8988T (cell line): ENCODE measurements around the gene SUFU.
"Not testable (repeated sequence)": the region's sequence is repeated elsewhere in the genome, so short reads cannot be mapped to it uniquely, and the experiment has no call there.

Experiments
- DNase-seq: peaks from one replicate; pipeline ENCODE4 v3.0.0; 2011

SUFU gene

DNA sequence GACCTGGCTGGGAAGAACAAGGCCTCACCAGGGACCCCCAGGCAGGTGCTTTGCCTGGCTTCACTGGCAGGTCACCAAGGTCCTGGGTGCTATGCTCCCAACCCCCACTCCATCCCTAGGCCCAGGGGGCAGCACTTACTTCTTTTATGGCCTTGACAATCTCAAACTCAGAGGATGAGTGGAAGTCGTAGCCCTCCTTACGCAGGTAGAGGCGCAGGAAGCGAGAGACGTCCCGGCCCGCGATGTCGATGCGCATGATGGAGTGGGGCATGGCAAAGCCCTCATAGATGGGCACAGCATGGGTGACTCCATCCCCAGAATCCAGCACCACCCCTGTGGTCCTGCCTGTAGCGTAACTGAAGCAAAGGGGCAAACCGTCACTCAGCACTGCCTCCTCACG lies 19.8 kb upstream of the SUFU start:
- DNase-seq, result no peak

DNA sequence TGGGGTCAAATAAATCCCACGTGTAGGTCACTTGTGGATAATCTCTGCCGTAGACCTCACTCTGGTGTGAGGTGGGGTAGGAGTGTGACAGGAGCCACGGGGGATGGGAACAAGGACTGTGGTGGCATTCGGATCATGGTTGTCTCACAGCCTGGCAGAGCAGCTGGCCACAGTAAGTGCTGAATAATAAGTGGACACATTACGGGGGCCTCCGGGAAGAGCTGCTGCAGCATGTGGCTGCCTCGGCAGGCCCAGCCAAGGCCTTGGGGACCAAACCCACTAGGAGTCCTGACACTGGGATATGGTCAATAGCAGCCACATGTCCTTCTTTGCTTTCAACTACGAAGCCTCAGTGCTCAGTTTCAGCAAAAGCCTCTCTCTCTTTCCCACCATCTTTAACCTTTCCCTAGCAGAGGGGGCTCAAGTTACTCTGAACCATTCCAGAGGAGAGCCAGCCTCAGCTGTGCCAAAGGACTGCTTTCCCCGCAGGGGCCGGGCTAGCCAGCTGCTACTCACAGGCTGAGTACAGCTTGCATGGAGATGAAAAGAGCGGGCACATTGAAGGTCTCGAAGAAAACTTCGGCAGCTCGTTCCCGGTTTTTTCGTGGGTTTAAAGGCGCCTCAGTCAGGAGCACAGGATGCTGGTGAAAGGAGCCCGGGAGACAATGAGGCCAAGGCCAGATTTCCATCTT lies 18.5 kb upstream of the SUFU start:
- no peak for DNase-seq

DNA sequence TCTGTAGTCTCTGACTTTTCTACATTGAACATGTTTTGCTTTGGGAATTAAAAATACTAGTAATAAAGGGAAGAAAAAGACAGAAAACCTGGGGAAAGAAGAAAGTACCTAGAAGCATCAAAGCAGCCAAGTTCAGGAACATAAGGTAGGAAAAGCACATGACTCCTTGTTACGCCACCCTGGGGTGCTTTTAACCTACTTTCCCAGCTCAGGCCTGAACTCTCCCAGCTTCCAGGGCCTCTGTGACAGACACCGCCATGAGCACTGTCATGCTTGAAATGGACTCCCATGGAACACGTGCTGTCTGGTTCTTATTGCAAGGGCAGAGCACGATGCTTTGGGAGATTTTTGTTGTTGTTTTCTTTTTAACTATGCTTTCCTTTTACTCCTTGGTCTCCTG lies 12.6 kb upstream of the SUFU start:
- DNase-seq, result no peak

DNA sequence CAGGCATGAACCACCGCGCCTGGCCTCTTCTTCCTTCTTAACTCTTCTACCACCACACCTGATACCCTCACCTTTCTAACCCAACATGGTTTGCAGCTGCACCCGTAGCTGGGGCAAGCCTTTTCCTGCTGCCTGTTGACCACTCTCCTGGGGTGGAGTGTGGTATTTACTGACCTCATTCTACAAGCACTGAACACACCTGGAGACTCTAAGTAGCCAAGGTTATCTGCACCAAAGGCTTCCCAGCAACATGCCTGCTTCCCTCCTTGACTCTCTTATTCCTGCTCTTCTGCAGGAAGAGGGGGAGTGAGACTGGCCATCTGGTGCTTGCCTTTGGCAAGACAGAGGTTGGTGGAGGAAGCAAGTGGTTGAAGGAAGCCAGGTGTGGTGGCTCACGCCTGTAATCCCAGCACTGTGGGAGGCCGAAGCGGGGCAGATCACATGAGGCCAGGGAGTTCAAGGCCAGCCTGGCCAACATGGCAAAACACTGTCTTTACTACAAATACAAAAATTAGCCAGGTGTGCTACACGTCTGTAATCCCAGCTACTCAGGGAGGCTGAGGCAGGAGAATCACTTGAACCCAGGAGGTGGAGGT lies 11.3 kb upstream of the SUFU start:
- DNase-seq, result no peak

DNA sequence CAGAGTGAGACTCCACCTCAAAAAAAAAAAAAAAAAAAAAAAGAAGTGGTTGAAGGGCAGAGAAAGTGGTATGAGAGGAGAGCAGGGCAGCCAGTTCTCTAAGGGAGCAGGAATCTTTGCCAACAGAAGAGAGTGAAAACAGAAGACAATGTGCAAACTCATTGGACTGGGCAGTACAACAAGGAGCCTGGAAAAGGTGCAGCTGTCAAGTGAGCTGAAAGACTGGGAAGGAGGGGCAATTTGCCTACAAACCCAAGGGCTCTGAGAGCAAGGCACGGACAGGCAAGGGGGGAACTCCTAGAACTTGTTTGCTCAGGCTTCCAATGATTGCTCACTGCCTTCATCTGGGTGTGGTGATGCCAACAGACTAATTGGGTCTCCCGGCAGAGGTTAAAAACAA lies 10.8 kb upstream of the SUFU start:
- no peak for DNase-seq

DNA sequence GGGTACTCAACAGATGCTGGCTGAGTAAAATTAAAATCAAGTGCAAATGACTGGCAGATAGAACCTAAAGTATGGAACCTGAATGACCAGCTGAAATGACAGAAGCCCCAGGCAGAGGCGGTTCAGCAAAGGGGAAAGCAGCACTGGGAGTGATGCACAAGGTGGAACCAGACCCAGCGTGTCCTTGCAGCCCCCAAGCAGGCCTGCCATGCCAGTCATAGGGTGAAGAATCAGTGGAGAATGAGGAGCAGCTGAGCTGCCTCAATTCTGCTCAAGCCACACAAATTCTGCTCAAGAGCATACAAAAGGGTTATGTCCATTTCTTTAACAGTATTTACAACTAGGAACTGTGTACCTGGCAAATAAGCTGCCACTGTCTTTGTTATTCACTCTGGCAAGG lies 10.0 kb upstream of the SUFU start:
- no peak for DNase-seq

DNA sequence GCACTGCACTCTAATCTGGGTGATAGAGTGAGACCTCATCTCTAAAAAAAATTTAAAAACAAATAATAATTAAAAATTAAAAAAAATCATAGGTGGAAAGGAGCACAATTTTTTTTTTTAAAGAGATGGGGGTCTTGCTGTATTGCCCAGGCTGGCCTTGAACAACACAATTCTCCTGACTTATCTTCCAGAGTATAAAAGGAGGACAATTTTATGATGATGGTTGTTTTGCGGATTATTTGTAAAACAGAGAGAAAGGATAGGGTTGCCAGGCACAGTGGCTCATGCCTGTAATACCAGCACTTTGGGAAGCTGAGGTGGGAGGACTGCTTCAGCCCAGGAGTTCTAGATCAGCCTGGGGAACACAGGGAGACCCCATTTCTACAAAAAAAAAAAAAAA lies 6.2 kb upstream of the SUFU start:
- no peak for DNase-seq

DNA sequence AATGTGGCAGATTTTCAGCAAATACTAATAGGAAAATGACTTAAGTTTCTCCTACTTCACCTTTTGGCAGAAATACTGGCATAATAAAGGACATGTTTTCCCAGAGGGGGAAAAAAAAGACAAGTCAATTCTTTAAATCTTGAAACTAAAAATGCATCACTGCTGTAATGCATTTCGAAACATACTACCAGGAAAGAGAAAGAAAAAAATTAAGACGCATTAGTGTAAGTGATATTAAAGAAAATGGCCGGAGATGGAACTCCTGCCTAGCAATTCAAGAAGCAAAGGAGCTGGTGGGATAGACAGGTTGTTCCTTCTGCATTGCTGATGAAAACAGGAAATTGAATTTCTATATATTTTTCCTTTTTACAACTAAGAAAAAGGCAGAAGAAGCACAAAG lies 4.4 kb upstream of the SUFU start:
- DNase-seq, result no peak

DNA sequence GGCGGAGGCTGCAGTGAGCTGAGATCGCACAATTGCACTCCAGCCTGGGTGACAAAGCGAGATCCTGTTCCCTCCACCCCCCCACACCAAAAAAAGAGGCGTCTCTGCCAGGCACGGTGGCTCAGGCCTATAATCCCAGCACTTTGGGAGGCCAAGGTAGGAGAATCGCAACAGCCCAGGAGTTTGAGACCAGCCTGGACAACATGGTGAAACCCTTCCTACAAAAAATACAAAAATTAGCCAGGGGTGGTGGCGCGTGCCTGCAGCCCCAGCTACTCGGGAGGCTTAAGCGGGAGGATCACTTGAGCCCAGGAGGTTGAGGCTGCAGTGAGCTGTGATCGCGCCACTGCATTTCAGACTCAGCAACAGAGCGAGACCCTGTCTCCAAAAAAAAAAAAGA lies 3.1 kb upstream of the SUFU start:
- DNase-seq, result not testable (repeated sequence)

DNA sequence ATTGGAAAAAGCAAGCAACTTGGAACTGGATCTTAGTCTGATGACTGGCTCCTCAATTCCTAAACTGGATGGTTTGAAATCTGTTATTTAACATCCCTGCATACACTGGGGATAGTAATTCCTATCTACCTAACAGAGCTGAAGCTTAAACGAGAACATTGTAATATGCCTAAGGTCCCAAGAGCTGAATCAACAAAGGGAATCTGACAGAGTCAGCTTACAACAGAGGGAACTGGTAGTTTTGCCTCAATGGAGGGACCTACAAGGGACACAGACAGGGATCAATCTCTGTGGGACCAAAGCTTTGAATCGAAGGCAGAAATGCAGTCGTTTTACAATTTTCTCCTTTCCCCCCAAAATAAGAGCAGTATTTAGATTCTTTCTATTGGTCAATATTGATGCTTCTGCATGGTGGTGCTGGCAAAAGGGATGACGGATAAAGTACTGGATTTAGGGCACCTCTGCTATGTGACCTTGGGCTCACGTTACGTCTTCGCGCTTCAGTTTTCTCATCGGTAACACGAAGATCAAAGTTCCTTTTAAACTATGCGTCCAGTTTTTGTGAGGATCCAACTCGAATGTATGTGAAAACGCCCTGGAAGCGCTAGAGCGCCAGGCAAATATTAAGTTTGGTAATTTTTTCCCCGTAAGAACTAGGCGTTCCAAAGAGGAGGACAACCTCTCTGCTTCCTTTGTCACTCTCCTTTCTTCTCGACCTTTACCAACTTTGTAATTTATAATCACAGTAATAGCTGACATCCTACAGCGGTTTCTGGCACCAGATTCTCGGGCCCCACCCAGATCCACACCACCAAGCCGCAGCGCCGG lies 2.4 kb upstream of the SUFU start:
- no peak for DNase-seq

DNA sequence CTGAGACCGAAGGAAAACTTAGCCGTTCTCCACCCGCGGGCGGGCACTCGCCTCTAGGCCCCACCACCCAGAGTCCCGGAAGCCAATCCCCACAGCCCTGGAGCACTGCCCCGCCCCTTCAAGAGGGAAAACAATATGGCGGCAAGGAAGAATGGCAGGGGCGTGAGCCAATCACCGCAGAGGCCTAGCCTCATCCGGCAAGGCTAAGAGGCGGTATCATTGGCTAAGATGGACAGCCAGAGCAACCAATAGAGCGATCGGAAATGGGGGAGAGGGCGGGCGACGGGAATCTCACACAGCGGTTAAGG lies 1.8 kb upstream of the SUFU start:
- DNase-seq, result peak; percentile 86

DNA sequence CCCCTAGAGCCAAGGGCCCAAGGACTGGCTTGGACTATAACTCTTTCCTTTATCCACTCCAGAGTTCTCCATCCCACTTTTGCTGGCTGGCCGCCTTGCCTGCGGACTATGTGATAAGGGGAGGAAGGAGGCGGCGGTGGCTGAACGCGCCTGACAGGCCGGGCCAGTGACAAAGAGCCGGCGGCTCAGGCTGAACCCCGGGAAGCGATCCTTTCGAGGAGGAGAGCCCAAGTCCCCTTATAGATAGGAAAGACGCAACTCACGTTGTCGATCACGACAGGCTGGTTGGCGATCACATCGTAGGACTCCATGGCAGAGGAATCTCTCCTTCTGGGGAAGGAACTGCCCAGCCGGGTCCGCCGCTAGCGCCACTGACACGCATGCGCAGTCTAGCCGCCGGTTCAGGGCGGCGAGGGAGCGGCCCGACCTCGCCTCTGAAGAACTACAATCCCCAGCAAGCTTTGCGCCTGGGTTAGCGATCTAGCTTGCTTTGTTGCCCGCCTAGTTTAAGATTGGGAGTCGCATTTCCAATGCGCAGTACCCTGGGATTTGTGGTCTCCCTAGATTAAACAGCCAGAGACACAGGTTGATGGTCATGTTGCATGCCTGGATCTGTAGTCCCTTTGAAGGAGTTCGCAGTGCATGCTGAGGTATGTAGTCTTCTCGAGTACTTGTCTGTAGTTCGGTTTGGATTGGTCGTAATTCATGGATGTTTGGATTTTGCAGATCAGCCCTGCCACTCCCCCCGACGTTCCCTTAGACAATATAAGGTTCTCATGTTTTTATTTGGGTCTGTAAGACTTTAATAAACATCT lies 1.2 kb upstream of the SUFU start, which contains the start of gene ACTR1A:
ACTR1A (minus strand) TSS at position 376 of the 815 bp plus-strand sequence; CDS start at position 311, 65 bp downstream.
- peak; percentile 63 for DNase-seq

DNA sequence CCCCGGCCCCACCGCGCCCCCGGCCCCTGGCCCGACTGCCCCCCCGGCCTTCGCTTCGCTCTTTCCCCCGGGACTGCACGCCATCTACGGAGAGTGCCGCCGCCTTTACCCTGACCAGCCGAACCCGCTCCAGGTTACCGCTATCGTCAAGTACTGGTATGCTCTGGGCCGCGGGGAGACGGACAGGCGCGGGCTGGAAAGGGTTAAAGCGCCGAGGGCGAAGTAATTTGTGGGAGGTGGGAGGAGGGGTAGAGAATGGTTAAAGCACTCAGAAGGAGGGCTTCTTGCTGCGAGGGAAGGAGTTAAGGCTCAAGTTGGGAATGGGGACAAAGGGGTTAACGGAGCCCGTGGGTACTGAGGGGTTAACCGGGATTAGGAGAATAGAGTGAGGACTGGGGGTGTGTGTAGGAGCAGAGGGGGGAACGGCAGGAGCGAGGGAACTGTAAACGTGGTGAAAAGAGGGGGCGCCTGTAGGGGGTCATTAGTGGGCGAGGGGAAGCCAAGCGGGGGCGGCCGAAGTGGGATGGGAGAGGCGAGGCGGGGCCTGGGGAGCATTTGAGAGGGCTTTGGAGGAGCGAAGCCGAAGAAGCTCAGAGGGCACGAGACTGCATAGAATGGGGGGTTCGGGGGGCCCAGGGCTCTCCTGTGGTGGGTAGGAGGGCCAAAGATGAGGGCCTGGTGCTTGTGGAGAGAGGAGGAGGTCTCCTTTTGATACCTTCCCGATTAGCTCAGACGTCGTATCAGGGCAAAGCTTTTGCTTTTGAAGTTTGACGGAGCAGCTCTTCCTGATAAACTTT lies 605 bp downstream of the SUFU start:
- no peak for DNase-seq

DNA sequence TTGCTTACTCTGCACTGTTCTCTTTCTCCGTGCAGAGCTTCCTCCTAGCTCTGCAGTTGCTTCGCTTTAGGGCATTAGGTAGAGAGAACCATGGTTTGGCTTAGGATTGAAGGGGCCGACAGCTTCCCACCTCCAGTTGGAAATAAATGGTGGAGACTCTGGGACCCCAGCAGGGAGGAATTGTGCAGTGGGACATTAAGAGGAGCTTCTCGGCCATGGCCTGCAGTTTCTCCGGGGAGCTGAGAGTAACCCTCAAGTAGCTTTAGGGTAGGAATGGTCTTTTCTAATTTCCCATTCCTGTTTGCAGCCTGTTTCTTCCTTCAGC lies 1.2 kb downstream of the SUFU start:
- no peak for DNase-seq

DNA sequence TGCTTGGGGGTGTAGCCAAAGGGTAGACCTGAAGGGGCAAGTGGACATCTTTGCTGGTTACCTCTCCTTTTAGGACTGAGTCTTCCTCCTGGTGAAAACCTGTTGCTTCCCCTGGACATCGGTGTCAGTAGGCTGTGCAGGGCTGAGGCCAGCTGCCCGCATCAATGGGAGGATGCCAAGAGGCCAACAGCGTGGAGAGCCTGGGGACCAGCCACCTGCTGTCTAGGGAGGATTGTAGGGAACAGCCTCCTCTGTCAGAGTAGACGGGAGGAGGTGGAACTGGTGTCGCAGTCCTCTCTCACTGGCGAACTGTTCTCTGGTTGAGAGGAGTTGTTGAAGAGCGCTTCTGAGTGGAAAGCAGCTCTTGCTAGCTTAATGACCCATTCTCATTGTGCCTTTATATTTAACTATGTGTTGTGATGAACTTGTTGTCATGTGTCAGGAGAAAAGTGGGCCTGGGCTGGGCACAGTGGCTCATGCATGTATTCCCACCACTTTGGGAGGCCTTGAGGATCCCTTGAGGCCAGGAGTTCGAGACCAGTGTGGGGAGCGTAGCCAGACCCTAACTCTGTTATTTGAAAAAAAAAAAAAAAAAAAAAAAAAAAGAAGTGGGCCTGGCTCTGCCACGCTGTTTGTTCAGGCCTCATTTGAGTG lies 1.8 kb downstream of the SUFU start:
- no peak for DNase-seq

DNA sequence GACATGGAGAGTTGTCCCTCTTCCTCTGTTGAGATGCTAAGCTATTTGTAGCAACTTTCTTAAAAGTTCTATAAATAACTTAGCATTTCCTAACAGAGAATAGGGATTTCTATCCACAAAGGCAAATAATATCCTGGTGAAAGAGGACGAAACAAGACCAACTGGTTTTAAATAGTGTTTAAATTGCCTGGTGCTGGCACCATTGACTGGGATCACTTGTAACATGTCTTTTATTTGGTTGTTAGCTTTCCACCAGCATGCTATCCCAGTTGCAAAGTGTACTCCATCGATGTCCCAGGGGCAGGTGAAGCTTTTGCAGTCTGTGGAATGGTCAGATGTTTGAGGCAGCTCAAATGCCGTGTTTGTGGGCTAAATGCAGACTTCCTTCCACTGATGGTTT lies 3.7 kb downstream of the SUFU start:
- DNase-seq, result no peak

DNA sequence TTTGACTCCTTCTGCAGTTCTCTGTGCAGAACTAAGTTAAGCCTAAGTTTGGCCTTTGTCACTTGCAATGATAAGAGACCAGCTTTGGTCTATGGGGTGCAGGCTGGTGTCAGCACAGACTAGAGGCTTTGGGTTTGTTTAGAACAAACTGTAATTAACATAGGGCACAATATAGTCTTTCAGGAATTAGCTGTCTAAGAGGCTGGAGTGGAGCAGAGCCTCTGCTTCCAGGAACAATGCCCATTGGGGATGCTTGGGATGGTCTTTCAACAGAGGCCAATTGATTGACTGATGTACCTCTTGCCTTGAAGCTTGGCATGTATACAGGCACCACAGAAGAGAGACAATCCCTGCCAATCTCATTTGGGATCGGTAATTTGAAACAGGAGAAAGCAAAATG lies 4.7 kb downstream of the SUFU start:
- DNase-seq, result no peak

DNA sequence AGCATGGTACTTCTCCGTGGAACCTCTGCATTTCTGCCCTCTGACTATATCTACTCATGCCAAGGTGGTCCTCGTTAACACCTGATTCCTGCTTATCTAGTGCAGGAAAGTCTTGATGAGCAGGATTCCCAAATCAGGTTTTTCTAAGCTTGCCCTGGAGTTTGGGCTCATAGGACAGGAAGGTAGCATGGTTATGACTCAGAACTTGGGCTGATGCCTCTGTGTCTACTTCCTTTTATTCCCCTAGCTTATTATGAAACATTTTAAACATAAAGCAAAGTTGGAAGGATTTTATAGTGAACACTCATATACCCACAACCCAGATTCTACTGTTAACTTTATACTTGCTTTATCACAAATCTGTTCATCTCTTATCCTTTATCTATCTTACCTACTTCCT lies 5.6 kb downstream of the SUFU start:
- DNase-seq, result no peak

DNA sequence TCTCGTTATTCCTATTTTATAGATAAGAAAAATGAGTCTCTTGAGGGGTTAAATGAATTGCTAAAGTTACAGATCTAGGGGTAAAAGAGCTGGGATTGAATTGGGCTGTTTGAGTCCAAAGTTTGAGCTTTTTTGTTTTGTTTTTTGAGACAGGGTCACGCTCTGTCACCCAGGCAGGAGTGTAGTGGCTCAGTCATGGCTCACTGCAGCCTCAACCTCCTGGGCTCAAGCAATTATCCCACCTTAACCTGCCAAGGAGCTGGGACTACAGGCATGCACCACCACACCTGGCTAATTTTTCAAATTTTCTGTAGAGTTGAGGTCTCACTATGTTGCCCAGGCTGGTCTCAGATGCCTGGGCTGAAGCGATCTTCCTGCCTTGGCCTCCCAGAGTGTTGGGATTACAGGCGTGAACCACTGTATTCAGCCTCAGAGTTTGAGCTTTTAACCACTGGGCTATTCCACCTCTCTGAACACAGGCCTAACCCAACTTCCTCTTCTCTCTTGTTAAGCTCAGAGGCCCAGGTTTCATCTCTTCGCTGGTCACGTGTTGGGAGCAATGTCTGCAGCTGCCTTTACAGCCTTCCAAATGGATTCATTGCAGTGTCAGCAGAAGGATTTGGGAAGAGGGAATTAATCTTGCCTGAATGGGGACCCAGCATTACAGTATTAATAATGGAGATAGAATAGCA lies 8.0 kb downstream of the SUFU start:
- no peak for DNase-seq

DNA sequence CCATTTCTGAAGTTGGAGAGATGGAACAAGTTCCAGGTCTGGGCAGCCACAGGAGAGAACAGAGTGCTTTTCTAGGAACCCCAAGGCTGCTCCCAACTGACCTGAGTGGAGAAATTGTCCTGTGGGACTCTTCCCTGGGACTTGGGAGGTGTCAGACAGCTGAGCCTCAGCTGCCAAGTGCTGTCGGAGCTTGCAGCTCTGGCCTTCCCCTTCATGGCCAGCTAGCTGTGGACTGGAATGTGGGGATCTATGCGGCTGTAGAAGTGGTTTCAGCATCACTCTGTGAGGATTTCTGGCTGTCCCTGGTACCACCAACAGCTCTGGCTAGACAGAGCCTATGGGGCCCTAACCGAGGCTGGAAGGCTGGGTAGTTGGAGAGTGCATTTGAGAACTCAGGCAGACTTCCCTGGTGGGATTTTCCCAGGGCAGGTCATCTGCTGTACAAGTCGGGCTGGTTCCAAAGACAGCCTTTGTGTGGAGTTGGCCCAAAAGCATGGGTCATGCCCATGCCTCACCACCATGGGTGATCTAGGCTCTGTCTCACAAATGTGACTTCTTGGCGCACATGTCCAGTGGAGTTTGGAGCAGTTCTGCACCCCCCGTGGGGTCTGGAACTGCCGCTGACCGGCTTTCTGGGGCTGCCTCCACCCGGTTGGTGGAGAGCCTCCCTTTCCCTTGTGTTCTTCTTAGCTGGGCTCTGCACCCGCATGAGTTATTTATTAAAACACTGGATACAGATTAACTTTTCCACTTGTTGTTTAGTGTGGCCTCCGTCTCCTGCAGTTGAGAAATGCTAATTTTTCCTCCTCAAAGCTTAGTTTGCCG lies 10.9 kb downstream of the SUFU start:
- no peak for DNase-seq

DNA sequence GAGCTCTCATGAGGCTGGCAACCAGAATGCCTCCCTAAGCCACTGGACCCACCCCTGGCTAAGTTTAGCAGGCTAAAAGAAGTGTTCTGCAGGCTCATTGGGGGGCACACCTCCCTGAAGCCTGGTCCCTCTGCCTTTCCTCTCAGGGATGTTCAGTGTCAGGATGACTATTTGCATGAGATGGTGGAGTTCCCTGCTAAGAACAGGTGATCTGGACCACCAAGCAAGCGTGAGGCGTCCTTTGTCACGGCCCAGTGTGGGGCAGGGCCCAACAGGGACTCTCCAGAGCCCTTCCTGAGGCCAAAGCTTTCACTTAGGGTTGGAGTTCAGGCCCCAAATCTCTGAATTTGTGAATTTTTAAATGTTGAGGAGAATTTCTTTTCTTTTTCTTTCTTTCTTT lies 12.0 kb downstream of the SUFU start:
- DNase-seq, result no peak
